Fibroblast of peridontal ligament (primary cell): Measurements from ENCODE around the gene MAP3K5.

Source experiments
- DNase-seq: peaks from one replicate; pipeline ENCODE4 v3.0.0-alpha.2; 2010; ENCODE audit errors: extremely low read depth

Gene MAP3K5

DNA sequence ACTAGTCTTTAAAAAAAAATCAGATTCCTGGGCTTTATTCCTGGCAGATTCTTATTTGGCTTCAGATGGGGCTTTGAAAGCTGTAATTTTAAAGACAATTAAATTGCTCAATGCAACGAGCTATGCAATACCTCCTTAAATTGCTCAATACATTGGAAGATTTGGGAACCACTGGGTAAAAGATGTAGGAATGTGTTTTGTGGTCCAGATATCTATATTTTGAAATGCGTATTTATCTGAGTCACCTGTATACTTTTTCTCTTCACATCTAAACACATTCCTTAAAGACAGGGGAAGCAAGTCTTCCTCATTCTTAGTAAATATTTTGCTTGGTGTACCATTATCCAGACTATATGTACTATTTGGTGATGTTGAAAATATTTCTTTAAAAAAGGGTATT lies 212.5 kb downstream of the MAP3K5 start:
- DNase-seq: no peak

DNA sequence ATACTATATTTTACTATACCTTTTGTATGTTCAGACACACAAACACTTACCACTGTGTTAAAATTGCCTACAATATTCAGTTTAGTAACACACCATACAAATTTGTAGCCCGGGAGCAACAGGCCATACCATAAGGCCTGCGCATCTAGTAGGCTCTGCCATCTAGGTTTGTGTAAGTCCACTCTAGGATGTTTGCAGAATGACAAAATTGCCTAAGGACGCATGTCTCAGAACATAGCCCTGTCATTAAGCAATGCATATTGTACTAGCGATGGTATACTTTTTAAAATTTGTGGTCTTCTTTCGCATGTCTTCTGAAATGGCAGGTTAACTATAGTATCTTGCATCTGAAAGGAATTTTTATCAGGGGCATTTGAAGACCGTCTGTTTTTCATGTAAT lies 215.5 kb downstream of the MAP3K5 start:
- DNase-seq: no peak

DNA sequence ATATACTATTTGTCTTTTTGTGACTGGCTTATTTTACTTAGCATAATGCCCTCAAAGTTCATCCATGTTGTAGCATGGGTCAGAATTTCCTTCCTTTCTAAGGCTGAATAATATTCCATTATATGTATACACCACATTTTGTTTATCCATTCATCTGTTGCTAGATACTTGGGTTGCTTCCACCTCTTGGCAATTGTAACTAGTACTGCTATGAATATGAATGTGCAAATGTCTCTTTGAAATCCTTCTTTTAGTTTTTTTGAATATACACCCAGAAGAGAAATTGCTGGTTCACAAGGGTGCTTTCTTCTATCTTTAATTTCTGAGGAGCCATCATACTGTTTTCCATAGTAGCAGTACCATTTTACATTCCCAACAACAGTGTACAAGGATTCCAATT lies 220.8 kb downstream of the MAP3K5 start:
- DNase-seq: no peak

DNA sequence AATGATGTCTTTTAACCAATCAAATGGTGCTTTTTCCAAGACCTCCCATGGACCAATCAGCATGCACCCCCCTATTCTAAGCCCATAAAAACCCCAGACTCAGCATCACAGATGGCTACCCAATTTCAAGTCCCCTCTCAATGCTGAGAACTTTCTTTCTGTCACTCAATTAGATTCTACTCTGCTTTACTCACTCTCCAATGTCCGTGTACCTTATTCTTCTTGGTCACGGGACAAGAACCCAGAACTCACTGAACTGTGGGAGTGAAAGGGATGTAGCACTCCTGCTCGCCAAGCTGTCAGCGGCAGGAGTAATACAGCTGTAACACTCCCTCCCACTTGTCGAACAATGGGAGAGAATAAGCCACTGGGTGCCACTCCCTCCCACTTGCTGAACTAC lies 221.2 kb downstream of the MAP3K5 start:
- DNase-seq: no peak

DNA sequence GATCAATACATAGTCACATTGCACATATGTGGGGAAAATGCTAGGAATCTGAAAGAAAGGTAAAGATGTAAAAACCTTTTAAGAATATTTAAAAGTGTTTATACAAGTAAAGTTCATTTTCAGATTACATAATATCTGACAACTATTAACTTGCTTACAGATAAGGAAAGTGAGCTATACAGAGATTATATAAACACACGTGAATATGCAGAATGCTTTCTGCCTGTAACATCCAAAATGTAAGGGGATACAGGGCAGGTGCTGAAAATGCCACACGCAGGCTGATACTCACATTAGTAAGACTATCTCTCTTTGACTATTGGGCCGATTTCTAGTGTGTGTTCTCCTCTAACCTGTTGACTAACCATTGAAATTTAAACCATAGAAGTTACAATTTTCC lies 224.1 kb downstream of the MAP3K5 start:
- no peak for DNase-seq

DNA sequence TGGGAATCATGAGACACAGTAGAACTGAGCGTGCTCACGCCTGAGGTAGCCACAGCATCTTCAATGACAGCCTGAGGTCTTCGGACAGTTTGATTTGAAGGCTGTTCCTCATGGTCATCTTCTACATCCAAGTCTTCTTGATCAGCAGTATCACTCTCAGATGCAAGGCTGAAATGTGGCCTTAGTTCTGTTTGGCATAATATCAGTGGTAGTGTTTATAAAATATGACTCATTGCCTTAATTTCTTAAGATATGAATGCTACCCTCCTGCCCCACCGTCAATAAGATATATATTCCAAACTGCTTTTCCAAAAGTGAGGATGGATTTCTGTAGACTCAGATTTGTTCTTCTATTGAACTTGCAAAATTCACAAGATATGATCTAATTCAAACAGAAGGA lies 224.6 kb downstream of the MAP3K5 start:
- no peak for DNase-seq

DNA sequence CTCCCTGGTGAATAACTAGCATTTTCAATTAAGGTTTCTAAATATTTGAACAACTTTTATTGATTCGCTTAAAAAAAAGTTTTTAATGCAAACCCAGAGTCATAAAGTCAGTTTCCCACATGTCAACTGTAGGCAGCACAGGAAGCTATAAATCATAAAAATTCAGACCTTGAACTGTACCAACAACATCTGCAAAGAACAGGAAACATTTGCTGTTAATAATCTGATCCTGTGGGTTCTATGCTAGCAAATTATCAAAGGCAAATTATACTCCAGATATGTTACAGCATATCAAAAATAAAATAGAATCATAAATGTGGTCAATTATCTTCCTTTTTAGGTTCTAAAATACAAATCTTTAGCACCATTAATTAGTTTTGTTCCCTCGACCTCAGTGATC lies 225.4 kb downstream of the MAP3K5 start:
- no peak for DNase-seq

DNA sequence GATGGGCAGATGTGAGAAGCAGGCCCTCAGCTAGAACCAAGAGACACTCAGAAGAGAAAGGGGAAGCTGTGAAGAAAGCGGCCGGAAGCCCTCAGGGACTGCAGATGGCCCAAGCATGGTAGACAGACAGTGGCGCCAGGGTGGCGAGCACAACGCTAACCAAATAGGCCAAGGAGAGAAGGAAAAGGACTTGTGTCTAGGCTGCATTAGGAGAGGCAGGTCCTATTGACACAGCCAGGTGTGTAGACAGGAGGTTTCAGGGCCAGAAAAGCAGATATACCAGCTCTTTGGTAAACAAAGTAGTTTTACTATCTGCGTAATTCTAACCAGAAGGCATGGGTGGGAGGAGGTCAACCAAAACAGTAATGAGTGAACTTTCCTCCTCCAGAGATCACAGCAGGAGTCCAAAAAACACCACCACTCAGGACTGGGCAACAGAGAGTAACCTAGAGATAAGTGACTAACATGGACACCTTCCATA lies 226.2 kb downstream of the MAP3K5 start:
- DNase-seq: no peak

DNA sequence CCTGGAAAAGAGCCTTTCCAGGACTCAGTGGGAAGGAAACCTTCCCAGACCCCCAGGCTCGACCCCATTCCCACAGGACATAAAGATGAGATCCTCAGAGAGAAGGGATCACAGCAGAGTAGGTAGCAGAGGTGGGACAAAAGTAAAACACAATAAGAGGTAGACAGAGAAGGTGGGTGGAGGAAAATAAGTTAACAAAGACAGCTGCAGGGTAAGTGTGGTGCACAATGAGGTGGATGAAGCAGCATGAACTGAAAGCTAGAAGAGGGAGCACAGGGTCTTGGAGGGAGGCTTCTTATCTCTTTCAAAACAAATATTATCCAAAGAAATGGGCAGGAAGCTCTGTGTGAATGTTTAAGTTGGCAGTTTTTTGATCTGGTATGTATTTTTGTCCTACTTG lies 228.1 kb downstream of the MAP3K5 start:
- DNase-seq: no peak

DNA sequence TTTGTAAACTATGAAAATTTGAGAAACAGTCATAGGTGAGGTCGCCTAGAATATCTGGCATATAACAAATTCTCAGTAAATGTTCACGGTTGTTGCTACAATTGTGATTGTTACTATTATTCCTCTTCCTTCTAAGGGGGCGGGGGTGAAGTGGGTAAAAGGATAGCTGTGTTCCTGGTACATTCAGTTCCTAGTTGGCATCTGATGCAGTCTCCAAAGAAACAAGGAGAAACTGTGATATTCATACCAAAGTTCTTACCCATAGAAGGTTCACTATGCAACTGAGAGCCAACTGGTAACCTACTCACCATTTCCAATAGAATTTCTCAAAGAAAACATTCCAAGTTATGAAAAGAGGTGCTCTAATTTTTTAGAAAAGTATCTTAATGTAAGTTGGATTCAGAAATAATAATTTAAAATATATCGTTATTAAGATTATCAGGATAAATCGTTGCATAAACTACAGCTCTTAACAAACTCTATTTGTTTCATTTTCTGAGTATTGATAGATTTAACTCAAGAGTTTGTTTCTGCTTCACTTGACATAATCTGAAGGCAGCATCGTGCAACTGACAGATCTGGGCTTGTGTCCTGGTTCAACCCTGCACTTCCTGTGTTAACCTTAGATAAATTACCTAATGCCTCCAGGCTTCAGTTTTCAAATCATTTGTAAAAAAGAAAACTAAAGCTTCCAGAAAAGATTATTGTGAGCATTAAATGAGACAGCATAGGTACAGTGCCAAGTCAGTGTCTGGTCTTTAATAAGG lies 228.7 kb downstream of the MAP3K5 start:
- no peak for DNase-seq

DNA sequence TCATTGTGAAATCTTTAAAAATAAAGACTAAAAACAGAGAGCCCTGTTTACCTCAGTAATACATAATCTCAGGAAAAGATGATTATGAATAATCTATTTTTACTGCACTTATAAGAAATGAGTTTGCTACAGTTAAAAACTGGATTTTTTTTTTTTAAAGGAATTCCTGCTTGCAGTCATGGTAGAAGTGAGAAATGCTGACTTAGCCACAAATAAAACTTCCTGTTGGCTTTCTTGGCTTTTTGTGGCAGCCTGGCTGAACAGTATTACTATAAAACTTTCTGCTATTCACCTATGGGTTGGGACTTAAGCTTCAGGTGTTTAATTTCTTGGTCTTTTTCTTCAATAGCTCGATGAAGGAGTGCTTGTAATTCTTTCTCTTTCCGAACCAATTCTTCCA lies 230.1 kb downstream of the MAP3K5 start:
- no peak for DNase-seq

DNA sequence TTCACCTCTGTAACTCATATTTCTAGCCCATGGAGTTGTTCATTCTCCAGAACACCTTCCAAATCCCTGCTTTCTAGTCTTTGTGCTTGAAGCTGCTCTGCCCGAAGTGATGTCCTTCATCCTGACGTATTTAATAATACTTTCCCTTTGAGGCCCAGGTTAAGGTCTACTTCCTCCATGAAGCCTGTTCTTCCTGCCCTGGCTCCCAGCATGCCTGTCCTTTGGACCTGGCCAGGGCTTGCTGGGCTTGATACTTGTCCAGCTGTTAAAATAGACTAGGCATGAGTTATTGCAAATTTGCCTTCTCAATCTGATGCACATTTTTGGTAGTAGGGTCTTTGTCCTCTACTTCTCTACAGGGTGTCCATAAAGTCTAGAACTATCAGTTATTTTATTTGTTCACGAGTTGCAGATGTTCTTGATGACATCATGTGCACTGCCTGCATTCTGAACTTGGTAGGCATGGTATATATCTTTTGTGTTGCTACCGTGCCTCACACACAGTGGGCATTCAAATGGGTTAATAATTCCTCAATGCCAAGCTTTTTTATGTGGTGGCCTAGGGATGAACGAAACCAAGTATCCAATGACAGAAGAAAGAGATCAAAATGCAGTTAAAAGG lies 239.0 kb downstream of the MAP3K5 start:
- no peak for DNase-seq

DNA sequence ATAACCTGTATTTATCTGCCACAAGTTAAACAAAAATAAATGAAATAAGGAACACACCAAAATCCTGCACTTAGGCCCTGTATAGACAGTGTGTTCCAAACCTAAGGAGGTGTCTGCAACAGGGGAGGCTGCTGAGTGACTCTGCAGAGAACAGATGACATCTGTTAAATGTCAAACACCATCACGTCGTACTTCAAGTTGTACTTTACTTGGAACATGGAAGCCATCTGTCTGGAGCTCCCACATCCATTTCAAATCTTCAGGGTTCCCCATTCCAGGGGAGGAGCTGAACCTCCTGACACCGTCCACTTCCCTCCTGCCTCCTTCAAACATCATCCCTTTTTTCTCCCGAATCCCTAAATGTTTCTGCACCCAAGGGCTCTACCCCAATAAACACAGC lies 240.2 kb downstream of the MAP3K5 start:
- no peak for DNase-seq

DNA sequence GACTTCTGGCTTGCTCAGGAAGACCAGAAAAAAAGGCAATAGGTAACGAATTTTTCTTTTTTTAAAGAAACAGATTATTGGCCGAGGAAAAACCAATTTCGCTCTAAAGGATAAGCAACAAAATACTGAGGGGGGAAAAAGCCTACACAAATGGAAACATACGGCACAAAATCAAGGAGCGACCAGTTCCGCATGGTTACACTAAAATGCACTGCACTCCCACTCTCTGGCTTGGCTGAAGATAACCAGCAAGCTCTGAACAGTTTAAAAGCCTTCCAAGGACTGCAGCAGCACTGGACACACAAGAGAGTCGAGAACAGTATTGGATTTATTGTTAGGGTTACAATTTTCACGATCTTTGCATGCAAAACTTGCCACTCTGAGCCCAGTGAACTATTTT lies 241.2 kb downstream of the MAP3K5 start:
- peak; percentile 14 for DNase-seq

DNA sequence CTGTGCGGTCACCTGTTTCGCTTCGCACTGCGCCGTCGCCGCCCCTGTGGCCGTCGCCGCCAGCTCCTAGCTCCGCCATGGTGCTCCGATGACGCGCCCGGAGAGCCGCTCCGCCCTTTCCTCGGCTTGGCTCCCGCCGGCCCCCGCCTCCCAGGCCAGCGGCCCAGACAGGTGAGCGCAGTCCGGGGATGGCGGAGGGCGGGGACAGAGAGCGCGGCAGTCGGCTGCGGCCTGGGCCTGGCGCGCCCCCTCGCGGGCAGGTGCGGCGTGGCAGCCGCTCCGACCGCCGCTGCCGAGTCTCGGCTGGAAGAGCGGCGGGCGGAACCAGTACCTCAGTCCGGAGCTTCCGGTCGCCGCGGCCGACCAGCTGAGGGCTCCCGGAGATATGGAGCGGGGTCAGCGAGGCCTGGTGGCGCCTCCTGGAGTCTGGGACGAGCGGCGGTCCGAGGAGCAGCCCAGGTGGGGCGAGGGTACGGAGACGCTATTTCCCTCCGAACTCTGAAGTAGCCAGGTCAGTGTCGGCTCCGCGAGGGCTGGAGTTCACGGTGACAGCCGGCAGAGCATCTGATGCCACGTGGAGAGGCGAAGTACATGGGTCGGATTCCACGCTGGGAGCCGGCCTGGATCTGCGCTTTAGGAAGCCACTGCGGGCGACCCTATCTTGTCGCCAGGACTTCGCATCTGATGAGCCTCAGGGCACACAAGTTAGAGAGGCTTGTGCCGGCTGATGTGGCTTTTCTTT lies 241.8 kb downstream of the MAP3K5 start, which contains the start of gene MAP7:
Gene MAP7 (minus strand): TSS at position 93 of the 742 bp plus-strand sequence. CDS start 14 bp downstream, at position 79.
- DNase-seq: no peak

DNA sequence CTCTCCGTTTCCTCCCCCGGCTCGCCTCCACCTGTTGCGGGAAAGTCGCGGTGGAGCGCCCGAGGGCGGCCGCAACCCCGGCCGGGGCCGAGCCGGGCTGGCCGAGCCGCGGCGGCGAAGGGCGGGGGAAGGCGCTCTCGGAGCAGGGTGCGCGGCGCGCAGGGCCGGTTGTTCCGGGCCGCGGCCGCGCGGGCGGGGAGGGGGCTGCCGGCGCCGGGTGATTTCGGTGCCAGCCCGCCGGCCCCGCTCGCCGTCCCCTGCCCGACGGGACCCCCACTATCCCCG lies 242.3 kb downstream of the MAP3K5 start:
- no peak for DNase-seq

DNA sequence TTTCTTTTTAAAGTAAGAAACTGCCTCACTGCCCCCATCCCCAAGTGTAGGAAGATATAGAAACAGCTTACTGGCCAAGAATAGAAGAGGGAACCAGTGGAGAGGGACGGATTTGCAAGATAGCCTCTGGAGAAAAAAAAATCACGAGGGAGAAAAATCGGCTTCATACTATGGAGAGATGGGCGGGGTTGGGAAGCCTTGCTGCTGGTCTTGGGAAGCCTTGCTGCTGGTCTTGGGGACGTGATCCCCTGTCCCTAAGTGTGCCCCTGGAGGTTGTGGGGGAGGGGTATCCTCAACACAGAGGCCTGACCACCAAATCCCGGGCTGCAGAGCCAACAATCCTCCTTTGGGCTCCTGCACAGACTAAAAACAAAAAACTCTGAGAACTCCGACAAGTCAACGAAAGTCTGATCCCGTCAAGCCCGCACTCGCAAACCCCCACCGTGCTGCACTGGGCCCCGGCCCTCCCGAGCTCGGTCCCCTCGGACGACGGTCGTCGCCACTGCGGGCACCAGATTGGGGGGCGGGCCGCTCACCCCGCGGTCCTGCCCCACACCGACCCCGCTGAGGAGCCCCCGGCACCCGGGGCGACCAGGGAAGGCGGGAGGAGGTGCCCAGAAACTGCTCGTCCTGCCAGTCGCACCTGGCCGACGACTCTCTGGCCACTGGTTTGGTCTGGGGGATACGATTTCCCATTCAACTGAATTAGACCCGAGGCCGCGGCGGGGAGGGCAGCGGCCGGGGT lies 242.8 kb downstream of the MAP3K5 start:
- peak; percentile 14 for DNase-seq

DNA sequence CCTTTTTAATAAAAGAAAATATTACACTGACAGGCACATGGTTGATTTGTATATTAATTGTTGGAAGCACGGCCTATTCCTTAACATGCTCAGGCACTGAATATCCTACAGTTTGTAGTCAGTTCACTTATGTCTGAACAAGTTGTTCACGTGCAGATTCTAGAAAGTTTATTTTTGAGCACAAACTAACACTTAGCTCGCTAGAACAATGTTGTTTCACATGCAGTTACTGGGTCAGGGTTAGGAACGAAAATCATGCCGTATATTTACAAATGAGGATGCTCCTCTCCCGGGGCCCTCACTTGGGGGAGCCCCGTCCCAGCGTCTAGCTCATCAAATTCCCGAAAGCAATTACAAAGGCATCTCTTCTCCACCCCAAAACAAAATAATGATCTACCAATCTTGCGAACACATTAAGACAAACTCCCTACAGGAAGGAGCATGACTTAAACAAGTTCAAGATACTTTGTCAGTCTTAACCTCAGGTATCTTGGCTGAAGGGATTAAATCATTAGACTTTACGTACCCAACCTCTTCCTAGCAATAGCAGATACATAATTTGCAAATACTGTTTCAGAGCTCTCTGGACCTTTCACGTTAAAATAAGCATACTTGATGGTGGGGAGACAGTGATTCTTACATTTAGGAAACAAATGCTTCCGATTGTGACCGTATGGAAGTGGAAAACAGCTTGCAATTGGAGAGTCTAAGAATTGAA lies 243.5 kb downstream of the MAP3K5 start:
- DNase-seq: no peak

DNA sequence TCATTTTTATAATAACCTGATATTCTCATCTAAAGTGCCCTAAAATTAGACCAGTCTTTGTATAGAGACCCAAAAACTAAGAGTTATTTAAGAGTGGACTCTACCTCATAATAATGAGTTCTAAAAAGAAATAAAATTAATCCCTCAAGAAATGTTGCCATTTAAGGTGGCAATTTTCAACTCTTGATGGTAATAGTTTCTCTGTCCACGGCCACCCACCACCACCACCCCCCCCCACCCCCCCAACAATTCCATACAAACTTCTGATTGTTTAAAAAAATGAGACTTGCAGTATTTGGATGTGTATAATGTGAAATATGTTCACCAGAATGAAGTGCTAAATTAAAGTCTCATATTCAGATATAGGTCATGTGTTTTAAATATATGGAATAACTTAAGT lies 244.4 kb downstream of the MAP3K5 start:
- no peak for DNase-seq

DNA sequence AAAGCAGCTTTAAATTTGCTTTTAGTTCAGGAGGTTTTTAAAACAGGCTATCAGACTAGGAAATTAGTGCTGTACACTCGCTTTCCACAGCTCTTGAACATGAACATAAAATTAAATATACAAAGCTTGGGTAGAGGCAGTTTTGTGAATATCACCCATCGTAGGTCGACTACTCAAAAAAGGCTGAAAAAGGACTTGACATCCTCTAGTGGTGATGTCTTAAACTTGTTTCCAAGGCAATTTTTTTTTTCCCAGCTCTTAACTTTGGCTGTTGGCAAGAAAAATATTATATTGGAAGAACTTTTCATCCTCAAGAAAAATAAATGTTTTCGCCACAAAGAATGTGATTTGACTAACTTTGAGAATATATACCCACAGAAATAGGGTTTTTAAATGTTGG lies 244.9 kb downstream of the MAP3K5 start:
- DNase-seq: peak; percentile 75

DNA sequence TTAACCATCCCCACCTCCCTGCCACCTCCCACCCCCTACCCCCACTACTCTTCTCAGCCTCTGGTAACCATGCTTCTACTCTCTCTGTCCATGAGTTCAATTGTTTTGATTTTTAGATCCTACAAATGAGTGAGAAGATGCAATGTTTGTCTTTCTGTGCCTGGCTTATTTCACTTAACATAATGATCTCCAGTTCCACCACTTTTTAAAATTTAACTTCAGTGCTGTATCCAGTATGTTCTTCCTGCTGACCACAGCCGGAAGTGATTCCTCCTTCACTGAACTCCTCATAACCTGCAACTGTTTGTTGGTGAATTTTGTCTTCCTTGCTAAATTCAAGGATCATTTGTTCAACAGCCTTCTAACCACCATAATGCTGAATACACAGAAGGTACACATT lies 245.9 kb downstream of the MAP3K5 start:
- no peak for DNase-seq

DNA sequence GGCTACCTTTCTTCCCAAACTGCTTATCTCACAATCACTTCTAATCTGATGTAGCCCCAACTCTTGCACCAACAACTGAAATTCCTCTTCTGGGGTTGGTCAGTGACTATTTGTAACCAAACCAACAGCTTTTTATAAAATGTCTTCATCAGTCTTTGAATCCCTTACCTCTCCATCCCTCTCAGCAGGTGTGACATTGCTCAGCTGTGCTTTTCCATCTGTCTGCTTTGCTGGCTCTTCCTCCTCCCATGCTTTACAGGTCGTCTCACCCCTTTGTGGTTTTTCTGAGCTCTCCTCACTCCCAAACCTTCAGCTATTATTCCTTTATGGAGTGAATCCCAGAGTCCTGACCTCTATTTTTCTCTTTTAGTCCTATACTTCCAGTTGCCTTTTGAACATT lies 248.0 kb downstream of the MAP3K5 start:
- DNase-seq: no peak
